Activated CD4-positive, alpha-beta T cell treated with anti-CD3 and anti-CD28 coated beads, Interleukin-2, amount 50 U/mL, for 16 hours (primary cell): Measurements from ENCODE around the gene FAM171A2.
"Not testable (repeated sequence)": the region's sequence is repeated elsewhere in the genome, so short reads cannot be mapped to it uniquely, and the experiment has no call there.

ENCODE experiments used
- DNase-seq: peaks from one replicate; pipeline ENCODE4 v3.0.0-alpha.2; 2020

FAM171A2 gene

DNA sequence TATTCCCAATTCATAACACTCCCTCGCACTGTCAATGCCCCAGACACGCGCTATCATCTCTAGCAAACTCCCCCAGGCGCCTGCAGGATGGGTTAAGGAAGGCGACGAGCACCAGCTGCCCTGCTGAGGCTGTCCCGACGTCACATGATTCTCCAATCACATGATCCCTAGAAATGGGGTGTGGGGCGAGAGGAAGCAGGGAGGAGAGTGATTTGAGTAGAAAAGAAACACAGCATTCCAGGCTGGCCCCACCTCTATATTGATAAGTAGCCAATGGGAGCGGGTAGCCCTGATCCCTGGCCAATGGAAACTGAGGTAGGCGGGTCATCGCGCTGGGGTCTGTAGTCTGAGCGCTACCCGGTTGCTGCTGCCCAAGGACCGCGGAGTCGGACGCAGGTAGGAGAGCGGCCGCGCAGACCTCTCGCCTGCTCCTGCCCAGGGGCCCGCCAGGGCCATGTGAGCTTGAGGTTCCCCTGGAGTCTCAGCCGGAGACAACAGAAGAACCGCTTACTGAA, 18.7 kb downstream of the FAM171A2 start, which contains the start of gene GRN:
Gene GRN (plus strand): TSS at position 364 of the 515 bp plus-strand sequence. CDS start 3,863 bp downstream, outside the sequence.
- peak; percentile 93 for DNase-seq

DNA sequence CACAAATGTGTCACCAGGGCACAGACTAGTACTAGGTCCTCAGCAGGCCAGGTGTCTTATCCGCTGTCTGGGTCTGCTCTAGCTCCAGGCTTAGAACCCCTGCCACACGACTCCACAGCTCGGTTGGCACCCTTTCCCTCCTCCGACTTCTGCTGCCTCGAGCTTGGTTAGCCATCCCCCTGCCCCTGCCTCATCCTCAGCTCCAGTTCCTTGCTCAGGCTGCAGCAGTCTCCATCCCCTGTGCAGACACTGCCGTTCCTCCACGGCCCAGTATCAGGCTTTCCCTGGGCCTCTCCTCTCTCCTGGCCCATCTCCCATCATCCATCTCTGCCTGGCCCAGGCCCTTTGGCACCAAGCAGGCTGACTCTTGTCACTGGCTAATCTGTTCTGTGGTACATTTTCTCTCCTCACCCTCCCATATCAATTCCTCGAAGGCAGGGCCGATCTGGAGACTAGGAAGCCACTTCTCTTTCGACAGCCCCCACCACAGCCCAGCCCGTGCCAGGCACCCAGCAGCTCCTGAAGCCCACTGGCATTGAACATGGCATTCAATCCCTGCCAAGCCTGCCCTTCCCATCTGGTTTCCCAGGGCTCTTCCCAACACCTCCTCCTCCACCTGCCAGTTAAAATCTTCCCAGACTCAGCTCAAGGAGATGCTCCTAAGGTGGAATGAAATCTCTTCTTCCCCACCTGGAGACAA, 20.0 kb downstream of the FAM171A2 start:
- DNase-seq = no peak

DNA sequence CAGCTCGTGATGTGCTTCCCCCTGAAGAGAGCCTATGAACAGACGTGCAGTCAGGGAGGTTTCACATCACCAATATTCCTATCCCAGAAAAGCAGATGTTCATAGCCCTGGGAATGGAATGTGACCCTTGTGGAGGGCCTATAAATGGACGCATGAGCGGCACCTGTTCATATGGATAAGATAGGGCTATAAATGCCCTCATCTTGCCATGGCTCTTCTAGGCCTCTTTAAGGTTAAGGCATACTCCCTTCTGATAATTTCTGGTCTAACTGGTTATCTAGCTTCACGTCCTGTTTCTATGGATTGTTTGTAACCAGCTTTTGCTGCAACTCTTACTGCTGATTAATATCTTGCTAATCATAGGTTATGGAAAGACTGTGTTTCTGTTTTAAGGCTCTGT, 23.1 kb downstream of the FAM171A2 start:
- not testable (repeated sequence) for DNase-seq

DNA sequence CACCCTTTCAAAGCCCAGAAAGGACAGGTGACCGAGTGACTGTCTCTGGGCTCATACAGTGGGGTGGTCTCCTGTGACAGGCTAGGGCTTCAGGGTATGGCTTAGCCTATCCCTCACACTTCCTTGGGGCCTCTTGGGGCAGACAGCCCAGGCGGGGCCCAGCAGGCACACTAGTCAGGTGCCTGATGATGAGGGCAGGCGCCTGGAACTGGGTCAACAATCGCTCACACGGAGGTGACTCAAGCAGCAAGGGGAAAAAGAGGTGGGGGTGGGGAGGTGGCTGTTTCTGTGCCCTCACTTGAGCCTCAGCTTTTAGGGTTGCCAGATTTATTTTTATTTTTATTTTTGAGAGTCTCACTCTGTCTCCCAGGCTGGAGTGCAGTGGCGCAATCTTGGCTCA, 25.0 kb downstream of the FAM171A2 start:
- DNase-seq = no peak

DNA sequence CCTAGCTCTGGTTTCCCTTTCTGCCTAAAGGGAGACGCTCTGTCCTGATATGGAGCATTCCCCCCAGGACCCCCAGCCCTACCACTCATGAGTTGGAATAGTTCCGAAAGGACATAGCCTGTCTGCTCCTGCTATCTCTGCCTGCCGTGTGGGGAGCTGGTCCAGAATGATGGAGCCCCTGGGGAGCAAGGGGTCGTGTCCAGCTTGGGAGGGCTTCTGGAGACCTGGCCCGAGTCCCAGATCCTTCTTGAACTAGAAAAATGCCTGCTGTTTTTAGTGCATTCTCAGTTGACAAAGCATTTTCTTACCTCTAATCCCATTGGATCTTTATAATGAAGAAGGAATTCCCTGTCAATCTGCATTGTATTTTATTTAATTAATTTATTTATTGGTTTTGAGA, 27.7 kb downstream of the FAM171A2 start:
- no peak for DNase-seq

DNA sequence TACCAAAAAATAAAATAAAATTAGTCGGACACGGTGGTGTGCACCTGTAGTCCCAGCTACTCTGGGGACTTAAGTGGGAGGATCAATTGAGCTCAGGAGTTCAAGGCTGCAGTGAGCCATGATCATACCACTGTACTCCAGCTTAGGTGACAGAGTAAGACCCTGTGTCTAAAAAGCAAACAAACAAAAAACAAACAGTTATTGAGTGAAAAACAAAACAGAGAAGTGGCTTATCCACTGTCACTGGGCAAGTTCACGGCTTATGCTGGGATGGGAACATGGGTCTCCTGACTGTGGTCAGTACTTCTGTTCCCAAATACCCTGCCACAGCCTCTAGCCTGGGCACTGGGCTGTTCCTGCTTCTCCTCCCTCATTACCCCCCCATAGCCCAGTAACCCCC, 28.1 kb downstream of the FAM171A2 start:
- DNase-seq = no peak

DNA sequence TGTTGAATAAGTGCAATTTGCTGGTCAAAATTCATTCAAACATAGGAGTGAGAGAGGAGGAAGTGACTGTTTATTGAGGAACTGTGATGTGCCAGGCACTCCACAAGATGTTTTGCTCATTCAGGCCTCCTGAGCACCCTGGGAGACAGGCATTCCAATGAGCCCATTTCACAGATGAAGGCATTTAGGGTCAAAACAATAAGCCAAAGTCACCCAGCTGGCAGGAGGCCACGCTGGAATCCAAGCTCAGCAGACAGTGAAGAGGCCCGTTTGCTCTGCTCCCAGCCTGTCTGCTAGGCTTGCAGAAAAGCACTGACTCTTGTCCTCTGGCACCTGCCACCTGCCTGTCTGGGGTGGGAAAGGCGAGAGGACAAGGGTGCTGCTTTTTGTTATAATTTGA, 28.9 kb downstream of the FAM171A2 start:
- DNase-seq = no peak

DNA sequence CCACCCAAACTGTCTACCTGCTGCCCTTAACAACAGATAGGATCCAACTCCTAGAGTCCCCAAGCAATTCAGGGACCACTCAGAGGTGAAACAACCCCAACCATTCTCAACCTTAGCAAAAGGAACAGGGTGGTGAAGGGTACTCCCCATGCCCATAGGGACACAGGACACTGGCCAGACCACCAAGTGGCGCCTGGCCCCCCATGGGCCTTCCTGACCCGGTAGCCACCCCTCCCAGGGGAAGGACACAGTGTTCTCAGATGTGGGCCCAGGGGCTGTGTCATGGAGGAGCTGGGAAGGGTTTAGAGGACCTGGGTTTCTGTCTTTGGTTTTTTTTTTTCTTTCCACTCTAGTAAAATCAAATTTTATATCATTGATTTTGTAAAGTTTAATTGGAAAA, 29.3 kb downstream of the FAM171A2 start:
- DNase-seq = no peak

DNA sequence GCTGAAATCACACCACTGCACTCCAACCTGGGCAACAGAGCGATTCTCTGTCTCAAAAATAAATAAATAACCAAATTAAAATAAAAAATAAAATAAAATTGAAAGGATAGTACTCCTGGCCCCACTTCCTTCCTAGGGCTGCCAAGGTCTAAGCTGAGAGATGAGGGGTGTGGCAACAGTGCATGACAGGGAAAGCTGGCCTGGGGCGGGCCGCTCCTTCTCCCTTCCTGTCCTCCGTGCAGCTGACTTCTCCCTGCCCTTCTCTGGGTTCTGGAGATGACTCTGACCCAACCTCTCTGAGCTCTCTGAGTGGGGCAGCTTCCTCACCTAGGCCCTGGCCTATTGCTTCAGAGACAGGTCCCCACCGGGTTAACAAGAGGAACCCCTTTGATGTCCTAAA, 30.3 kb downstream of the FAM171A2 start:
- no peak for DNase-seq

DNA sequence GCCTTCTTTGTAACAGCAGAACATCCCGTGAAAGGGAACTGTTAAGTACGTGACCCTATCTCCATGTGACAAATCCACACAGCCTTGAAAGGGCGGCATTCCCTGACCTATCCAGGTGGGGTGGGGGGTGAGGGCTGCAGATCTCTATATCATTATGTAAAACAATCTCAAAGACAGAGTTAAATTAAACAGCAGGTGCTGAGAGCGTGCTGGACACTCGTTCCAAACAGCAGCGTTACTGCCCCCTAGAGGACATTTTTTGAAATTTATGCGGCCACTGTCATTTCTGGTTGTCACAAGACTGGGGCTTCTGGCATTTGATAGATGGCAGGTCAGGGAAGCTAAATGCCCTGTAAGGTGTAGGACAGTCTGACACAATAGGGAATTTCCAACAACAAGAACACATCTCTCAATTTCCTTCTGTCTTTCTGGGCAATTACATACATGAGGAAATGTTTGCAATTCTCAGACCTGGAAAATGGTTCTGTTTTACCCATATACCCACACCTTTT, 32.3 kb downstream of the FAM171A2 start:
- DNase-seq = peak; percentile 88

DNA sequence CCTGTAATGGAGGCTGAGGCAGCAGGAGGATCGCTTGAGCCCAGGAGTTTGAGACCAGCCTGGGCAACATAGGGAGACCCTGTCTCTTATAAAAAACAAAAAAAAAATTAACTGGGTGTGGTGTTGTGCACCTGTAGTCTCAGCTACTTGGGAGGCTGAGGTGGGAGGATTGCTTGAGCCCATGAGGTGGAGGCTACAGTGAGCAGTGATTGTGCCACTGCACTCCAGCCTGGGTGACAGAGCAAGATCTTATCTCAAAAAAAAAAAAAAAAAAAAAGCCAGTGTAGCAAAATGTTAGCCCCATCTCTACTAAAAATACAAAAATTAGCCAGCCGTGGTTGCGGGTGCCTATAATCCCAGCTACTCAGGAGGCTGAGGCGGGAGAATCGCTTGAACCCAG, 33.4 kb downstream of the FAM171A2 start:
- DNase-seq = not testable (repeated sequence)

DNA sequence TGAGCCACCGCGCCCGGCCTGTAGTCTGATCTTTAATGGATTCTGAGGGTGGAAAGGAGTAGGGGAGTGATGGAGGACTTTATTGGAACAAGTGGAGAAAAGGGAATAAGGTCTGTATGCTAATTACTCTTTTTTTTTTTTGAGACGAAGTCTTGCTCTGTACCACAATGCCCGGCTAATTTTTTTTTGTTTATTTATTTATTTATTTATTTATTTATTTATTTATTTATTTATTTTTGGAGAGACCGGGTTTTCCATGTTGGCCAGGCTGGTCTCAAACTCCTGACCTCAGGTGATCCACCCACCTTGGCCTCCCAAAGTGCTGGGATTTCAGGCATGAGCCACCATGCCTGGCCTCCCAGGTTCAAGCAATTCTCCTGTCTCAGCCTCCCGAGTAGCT, 34.1 kb downstream of the FAM171A2 start:
- DNase-seq = not testable (repeated sequence)

DNA sequence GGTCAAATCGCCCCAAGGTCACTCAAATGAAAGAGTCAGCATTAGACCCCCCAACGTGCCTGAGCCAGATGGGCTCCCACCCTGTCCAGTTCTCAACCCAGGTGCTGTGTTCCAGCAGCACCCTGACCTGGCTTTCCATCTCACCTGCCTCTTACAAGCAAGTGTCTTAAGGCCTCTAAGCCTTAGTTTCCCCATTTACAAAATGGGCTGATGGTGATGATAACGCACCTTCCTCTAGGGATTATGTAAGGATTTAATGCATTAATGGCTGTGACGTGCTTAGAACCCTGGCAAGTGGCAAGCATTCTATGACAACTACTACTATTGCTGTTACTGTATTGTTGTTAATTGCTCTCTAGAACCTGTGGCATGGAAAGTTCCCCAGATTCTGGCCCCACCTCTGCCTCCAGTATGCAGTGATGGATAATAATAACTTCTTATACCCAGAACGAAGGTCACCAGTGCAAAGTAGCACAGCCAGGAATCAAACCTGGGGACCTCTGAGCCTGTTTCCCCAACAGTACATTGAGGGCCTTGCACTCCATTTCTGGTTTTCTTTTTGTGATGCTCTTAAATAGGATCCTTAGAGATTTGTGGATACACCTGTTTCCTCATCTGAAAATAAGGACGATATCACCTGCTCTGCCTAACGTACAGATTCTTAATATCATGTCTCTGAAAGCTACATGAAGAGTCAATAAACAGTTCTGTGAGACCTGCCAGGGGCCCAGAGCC, 35.8 kb downstream of the FAM171A2 start:
- no peak for DNase-seq

DNA sequence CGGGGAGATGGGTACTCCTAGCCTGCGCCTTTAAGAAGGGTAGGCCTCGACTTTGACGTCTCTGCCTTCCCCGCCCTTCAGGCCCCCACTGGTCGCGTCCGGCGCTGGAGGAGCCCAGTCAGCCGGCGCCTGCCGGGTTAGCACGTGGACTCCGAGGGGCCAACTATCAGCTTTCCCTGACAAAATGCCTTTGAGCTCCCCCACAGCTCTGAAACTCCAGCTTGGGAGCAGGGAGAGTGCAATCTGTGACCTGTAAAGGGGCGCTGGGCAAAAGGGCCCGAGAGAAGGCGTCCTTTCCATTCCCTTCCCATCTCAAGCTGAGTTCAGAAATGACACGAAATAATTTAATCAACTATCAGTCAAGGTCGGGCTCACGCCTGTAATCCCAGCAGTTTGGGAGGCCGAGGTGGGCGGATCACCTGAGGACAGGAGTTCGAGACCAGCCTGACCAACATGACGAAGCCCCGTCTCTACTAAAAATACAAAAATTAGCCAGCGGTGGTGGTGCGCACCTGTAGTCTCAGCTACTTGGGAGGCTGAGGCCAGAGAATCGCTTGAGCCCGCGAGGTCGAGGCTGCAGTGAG, 36.7 kb downstream of the FAM171A2 start:
- DNase-seq = peak; percentile 96

DNA sequence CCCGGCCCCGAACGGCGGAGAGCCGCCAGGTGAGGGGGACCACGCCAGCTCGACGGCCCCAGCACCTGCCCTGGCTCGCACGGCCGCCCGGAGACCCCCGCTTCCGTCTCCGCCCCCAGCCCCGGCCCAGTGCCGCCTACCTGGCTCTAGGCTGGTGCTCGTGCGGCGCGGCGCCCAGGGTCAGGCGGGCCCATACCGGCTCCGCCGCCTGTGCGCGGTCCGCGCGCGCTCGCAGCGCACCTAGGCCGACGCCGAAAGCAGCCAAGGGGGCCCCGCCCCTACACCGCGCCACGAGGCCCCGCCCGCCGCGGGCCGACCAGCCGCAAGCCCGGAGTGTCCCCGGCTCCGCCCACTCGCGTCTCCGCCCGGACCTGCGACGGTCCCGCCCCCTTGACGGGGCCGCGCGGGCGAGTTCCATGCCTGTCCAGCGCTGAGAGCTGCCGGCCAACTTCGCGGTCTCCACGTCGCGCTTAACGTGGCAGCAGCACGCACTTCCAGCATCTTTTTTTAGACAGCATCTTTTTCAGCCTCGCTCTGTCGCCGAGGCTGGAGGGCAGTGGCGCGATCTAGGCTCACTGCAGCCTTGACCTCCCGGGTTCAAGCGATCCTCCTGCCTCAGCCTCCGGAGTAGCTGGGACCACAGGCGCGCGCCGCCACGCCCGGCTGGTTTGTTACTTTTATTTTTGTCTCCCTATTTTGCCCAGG, 38.9 kb downstream of the FAM171A2 start, which contains the start of gene SLC25A39:
Gene SLC25A39 (minus strand): TSS at position 253 of the 705 bp plus-strand sequence. CDS start 1,261 bp downstream, outside the sequence.
- DNase-seq = peak; percentile 96

DNA sequence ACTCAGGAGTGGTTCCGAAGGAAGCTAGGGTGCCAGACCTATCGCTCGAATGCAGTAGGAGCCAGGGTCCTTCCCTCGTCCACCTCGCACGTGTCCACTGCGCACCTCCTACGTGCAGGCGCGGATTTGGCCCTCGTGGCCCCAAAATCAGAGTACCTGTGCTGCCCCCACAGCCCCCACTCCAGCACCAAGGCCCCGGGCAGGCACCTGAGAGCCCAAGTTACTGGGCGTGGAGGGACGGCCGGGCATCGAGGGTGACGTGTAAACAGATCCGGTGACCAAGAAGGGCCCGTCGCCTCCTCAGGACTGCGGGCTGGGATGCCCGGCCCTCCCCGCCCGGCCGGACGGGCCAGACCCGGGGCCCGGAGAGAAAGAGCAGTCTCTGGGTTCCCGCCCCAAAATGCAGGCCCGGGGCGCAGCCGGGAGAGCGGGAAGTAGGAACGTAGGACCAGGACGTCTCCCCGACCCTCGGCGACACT, 39.5 kb downstream of the FAM171A2 start:
- no peak for DNase-seq

DNA sequence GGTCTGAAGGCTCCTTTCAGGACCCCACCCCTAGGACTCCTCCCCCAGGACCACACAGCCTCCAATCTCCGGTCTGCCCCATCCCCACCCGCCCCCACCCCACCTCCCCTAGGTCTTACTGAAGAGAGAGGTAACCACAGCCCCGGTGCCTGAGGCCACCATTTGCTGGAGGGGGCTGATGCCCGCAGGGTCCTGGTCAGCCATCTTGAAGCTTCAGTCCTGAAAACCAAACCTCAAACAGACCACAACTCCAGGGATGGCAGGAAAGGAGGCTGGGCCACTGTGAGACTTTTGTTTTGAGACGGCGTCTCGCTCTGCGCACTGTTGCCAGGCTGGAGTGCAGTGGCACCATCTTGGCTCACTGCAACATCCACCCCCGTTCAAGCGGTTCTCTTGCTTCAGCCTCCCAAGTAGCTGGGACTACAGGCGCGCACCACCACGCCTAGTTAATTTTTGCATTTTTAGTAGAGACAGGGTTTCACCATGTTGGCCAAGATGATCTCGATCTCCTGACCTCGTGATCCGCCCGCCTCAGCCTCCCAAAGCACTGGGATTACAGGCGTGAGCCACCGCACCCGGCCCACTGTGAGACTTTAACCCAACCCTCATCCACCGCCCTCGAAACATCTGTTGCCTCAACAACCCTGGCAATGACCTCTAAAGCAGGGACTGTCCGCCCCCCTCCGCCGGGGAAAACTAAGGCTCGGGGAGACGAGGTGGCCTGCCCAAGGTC, 40.1 kb downstream of the FAM171A2 start:
- DNase-seq = no peak

DNA sequence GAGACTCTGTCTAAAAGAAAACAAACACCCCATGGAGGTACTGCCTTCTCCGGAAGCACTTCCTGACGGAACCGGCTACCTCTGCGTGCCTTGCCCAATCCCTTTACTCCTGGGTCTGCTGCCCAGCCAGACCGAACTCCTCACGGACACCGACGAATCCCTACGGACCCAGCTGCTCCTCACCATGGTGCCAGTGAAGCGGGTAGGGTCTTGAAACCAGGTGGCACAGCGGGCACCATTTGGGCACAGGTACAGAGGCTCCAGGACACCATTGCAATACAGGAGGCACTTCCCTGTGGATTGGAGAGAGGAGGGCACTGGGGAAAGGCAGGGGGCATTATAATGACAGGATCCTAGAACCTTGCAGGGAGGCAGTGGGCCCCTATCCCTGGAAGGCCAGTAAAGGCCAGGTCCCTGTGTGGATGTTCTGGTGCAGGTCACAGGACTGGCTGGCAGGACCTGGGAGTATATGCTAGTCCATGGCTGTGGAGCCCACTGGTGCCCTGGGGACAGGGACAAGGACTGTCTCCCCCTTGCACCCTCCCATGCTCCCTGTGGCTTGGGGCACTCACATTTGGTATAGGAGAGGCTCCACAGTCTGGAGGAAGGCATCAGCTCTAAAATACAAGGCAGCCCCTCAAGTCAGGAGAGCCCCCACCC, 41.3 kb downstream of the FAM171A2 start:
- DNase-seq = no peak

DNA sequence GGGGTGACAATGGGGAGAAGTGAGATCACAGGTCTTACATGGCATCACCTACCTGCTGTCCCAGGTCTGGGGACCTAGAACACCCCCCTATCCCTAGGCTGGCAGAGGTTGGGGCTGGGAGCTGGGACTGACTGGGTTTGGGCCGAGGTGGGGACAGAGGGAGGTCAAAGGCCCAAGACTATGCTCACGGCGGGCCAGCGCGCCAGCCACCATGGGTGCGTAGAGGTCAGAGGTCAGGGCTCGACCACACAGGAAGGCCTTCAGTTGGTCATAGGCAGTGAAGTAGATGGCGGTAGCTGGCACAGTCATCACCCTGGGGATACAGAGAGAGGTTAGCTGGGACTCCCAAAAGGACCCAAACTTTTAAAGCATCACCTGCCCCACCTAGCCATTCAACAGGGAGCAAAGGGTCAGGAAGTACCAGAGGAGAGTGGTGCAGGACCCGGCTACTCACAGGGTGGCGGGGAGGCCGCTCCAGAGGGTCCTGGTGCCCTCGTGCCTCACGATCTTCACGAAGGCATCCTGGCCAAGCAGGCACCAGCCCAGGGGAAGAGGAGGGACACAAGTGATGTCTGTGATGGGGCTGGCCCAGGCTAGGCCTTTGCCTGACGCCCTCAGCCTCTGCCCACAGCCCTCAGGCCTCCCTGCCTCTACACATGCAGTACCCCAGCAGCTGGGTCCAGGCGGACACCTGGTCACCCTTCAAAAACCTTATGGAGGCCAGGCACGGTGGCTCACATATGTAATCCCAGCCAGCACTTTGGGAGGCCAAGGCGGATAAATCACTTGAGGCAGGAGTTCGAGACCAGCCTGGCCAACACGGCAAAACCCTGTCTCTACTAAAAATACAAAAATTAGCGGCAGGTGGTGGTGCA, 42.2 kb downstream of the FAM171A2 start:
- DNase-seq = no peak

DNA sequence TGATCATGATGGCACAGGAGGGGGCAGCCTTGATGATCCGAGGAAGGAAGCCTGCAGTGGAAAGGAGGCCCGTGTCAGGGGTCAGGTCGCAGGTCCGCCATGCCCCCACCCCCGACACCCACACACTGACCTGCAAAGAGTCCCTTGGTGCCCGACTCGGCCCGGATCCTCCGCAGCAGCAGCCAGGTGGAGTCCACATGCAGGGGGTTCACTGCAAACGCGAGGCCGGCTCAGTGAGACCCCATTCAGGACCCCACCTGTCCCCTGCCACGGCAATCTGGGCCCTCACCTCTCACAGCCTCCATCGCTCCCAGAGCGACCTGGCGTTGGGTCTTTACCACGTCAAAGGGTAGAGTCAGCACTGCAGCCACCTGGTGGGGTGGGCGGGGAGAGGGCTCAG, 43.6 kb downstream of the FAM171A2 start:
- DNase-seq = no peak
